GM21423 (cell line): ENCODE measurements around the gene IRF2BP1.
"Not testable (repeated sequence)": the region's sequence is repeated elsewhere in the genome, so short reads cannot be mapped to it uniquely, and the experiment has no call there.

Experiments used
- ATAC-seq: cut with Tn5 transposase; IDR thresholded peaks from one replicate; pipeline ENCODE4 v1.9.1; 2021; ENCODE audit warnings: mild to moderate bottlenecking, moderate library complexity; ENCODE audit not compliant: unreplicated experiment

Gene IRF2BP1

GRCh38 chr19:45882652-45883585 is 3.0 kb downstream of the IRF2BP1 start:
- no peak for ATAC-seq

GRCh38 chr19:45881909-45882528 is 3.9 kb downstream of the IRF2BP1 start:
- ATAC-seq = no peak

GRCh38 chr19:45881082-45881908 is 4.6 kb downstream of the IRF2BP1 start:
- ATAC-seq = no peak

- ATAC-seq = no peak
Observed at GRCh38 chr19:45879971-45880370, 6.0 kb downstream of the IRF2BP1 start.

- no peak for ATAC-seq
Observed at GRCh38 chr19:45879055-45879454, 6.9 kb downstream of the IRF2BP1 start.

GRCh38 chr19:45878043-45878794 is 7.7 kb downstream of the IRF2BP1 start:
- no peak for ATAC-seq

- ATAC-seq = no peak
Observed at GRCh38 chr19:45876411-45877197, 9.3 kb downstream of the IRF2BP1 start.

- ATAC-seq = no peak
Observed at GRCh38 chr19:45876161-45876410, 9.9 kb downstream of the IRF2BP1 start.

- no peak for ATAC-seq
Observed at GRCh38 chr19:45874620-45874966, 11.3 kb downstream of the IRF2BP1 start.

- ATAC-seq = no peak
Observed at GRCh38 chr19:45873219-45873772, 12.6 kb downstream of the IRF2BP1 start.

GRCh38 chr19:45872095-45872919 is 13.6 kb downstream of the IRF2BP1 start:
- ATAC-seq = no peak

- no peak for ATAC-seq
Observed at GRCh38 chr19:45870798-45871197, 15.1 kb downstream of the IRF2BP1 start.

GRCh38 chr19:45867241-45867640 is 18.7 kb downstream of the IRF2BP1 start:
- ATAC-seq = not testable (repeated sequence)

GRCh38 chr19:45866400-45867176 is 19.4 kb downstream of the IRF2BP1 start:
- ATAC-seq = no peak

- no peak for ATAC-seq
Observed at GRCh38 chr19:45865269-45865948, 20.5 kb downstream of the IRF2BP1 start.

- no peak for ATAC-seq
Observed at GRCh38 chr19:45864629-45865082, 21.3 kb downstream of the IRF2BP1 start.

- ATAC-seq = peak; percentile 35
Observed at GRCh38 chr19:45863840-45864628, 21.9 kb downstream of the IRF2BP1 start, which contains the start of gene FOXA3. FOXA3 (plus strand) TSS chr19:45864326; CDS start chr19:45864457, 131 bp downstream.
